ENCODE results near the gene CAV2. TPM values are rescaled to one million over a fixed set of nuclear protein-coding genes. Genes with fewer than 3 reads are reported as not detected.
A peak's percentile ranks its signal among the peaks of the same experiment; 100 is the strongest.

The CAV2 gene
- total and polyA plus RNA-seq, 8 donors, result 15.0 to 27.6 (median 25.7) TPM

DNA sequence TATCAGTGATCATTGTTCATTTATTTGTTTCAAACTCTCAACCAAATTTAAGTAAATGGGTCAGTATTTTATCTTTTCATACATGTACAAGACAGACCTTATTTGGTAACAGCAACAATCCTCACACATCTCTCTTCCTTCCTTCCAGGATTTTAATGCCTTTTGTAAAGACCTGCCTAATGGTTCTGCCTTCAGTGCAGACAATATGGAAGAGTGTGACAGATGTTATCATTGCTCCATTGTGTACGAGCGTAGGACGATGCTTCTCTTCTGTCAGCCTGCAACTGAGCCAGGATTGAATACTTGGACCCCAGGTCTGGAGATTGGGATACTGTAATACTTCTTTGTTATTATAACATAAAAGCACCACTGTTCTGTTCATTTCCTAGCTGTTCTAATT lies 6.3 kb downstream of the CAV2 start:
- intact Hi-C loops (cut with DNase I), result no loop called here
- H3K27ac ChIP-seq, result no peak overlapping the region
- WGBS, 2 donors, result 83 to 86% methylated on average over 3 of the region's 3 CpGs

DNA sequence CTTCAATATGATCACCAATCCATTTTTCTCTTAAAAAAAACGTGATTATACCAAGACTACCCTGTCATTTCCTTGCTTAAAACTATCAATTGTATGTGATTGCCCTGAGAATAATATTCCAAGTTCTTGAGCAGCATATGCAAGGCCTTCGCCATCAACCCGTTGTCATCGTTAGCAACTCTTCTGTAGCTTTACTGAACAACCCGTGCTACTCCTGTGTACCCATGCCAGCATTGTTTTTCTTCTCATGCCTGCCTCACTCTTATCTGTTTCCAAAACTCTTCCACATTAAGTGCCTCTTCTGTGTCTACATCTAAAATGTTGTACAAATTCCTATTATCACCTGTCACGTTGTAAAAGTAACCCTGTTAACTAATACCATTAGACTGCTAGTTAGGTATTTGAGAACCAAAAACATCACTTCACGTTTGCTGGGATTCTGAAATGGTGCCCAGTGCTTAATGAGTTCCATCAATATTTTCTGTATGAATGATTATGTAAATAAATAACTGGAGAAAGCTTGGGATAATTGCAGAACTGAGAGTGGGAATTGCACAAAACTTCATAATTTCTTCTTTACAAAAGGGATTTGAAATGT lies 10.5 kb downstream of the CAV2 start:
- no peak overlapping the region for H3K27ac ChIP-seq
- H3K4me3 ChIP-seq, result no peak overlapping the region
- H3K27me3 ChIP-seq, result no peaks in the 10 kb centered on the region
- H3K9me3 ChIP-seq, result no peaks in the 10 kb centered on the region
- 66% methylated on average over 7 of the region's 7 CpGs for WGBS, 2 donors
- no peak for ATAC-seq
- FAIRE-seq, result no peak
- peaks cover 0 to 15% (median 13%) of the 10 kb centered on the region in 3 donors for H3K4me1 ChIP-seq
- no peak for DNase-seq
- H3K36me3 ChIP-seq, result no peaks in the 10 kb centered on the region
- TF ChIP-seq, protein P1, sequence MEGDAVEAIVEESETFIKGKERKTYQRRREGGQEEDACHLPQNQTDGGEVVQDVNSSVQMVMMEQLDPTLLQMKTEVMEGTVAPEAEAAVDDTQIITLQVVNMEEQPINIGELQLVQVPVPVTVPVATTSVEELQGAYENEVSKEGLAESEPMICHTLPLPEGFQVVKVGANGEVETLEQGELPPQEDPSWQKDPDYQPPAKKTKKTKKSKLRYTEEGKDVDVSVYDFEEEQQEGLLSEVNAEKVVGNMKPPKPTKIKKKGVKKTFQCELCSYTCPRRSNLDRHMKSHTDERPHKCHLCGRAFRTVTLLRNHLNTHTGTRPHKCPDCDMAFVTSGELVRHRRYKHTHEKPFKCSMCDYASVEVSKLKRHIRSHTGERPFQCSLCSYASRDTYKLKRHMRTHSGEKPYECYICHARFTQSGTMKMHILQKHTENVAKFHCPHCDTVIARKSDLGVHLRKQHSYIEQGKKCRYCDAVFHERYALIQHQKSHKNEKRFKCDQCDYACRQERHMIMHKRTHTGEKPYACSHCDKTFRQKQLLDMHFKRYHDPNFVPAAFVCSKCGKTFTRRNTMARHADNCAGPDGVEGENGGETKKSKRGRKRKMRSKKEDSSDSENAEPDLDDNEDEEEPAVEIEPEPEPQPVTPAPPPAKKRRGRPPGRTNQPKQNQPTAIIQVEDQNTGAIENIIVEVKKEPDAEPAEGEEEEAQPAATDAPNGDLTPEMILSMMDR (IDR thresholded peaks at IDR 0.05), result no peak
- intact Hi-C loops (cut with DNase I), result no loop called here

More for the DNA sequence above, 6.3 kb downstream of the CAV2 start:
- no peaks in the 10 kb centered on the region for H3K9me3 ChIP-seq
- FAIRE-seq, result no peak
- TF ChIP-seq, protein P1 (IDR thresholded peaks at IDR 0.05), result no peak
- no peaks in the 10 kb centered on the region for H3K27me3 ChIP-seq
- H3K36me3 ChIP-seq, result no peaks in the 10 kb centered on the region
- H3K4me1 ChIP-seq, result peaks cover 0 to 26% (median 23%) of the 10 kb centered on the region in 3 donors
- no peak for ATAC-seq
- H3K4me3 ChIP-seq, result no peak overlapping the region
- no peak for DNase-seq

DNA sequence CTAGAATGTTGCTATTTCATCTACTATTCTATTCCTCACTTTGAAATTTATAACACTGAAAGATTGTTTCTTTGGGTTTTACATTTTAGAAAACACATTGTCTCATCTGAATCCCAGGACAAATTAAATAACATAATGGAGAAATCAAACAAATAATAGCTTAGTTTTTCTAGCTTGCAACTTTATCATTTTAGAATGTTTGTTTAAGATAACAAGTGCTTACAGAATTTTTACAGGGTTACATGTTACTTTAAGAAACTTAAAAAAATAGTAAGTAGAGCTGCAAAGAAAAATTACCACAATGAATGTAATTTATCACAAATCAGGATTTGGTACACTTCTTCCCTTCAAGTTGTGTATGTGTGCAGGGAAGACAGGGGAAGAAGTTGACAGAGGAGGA lies 11.3 kb downstream of the CAV2 start:
- TF ChIP-seq, protein P1 (IDR thresholded peaks at IDR 0.05), result no peak
- H3K4me3 ChIP-seq, result no peak overlapping the region
- intact Hi-C loops (cut with DNase I), result no loop called here
- ATAC-seq (peak in 2 of 4 donors; percentile 55 to 63), DNase-seq (no peak), FAIRE-seq (peak; percentile 54)
- no peaks in the 10 kb centered on the region for H3K27me3 ChIP-seq
- H3K9me3 ChIP-seq, result no peaks in the 10 kb centered on the region
- H3K4me1 ChIP-seq, result peaks cover 0 to 15% (median 13%) of the 10 kb centered on the region in 3 donors
- no peak overlapping the region for H3K27ac ChIP-seq
- no peaks in the 10 kb centered on the region for H3K36me3 ChIP-seq

DNA sequence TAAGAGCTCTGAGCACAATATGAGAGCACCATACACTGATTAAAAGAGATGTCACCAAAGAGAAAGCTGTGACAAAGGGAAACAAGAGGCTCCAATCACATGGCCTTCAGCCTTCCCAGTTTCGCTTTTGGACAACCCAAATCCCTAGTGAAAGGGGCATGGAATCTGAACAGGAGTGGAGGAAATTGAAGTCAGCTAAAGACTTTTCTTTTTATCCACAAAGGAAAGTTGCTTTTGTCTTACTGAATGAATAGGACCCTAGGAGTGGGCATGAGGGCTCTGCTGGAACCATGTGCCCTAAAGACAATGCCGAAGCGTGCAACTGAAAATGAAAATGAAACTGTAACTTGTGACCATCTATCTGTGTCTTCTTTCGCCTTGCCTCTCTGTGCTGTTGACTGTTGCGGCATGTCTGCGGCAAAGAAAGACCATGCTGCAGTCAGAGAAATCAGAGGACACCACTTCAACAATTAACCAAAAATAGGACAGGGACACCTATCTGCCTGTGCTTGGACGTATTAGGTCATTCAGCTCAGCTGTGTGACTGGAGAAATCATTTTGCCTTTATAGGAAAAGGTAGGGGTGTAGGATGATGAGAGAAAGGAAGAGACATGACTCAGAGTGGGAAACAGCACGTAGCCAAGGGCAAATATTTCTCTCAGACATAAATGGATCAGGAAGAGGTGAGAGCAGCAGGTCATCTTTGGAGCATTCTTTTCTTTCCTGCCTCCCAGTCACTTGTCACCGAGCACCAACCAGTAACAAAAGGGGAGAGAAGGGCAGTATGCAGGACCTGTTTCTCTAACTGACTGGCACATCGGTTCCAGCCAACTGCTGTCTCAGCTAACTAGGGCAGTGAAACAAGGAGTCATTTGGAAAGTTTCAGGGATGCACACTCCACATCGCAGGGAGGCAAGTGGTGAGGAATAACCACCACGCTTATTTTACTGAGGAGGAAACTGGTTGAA lies 12.3 kb downstream of the CAV2 start:
- TF ChIP-seq, protein P1 (IDR thresholded peaks at IDR 0.05), result no peak
- DNase-seq (no peak), ATAC-seq (peak in 3 of 4 donors; percentile 49 to 73 (median 51)), FAIRE-seq (no peak)
- peaks cover 0 to 15% (median 13%) of the 10 kb centered on the region in 3 donors for H3K4me1 ChIP-seq
- intact Hi-C loops (cut with DNase I), result no loop called here
- 77 to 78% methylated on average over 12 of the region's 12 CpGs for WGBS, 2 donors
- peak overlapping the region in 2 of 4 donors; percentile 9 to 15 for H3K4me3 ChIP-seq
- H3K27ac ChIP-seq, result peak overlapping the region in 2 of 4 donors; percentile 34 to 65
- no peaks in the 10 kb centered on the region for H3K27me3 ChIP-seq
- H3K9me3 ChIP-seq, result no peaks in the 10 kb centered on the region
- H3K36me3 ChIP-seq, result no peaks in the 10 kb centered on the region

Measured in pancreas (tissue), 10 donors.